Activated gamma-delta T cell treated with anti-CD3 and anti-CD28 coated beads, Interleukin-2, amount 50 U/mL, for 16 hours (primary cell): ENCODE data around the gene ATP5MK.
A peak's percentile ranks its signal among the peaks of the same experiment; 100 is the strongest.
"Not testable (repeated sequence)": the region's sequence is repeated elsewhere in the genome, so short reads cannot be mapped to it uniquely, and the experiment has no call there.

Experiments
- DNase-seq: peaks from one replicate; pipeline ENCODE4 v3.0.0-alpha.2; 2020; ENCODE audit warnings: low read depth

Gene ATP5MK

DNA sequence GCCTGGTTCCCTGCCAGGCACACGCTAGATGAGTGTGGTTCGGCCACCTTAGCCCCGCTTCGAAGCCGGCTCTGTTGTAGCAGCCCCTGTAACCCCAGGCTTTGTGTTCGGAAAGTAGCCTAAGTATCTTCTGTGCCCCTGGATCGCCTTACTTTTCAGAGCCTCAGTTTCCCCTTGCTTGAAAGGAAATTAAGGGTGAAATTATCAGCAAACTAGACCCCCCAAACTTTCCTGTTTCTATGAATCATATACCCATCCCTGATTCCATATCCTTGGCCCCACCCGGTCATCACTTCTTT, 463 bp upstream of the ATP5MK start:
- no peak for DNase-seq

DNA sequence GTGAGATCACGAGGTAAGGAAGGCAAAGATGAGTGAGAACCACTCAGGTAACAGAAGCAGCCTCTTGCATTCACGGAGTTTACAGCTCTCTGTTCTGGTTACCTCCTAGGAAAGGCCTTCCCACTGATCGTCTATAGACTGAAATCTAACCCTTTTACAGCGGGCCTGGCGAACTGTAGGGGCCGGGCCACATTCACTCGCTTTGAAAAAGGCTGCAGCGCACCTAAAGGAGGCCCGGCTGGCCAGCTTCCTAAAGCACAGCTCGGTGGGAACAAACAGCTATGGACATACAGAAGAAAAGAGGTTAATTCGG, 565 bp downstream of the ATP5MK start:
- DNase-seq = no peak

DNA sequence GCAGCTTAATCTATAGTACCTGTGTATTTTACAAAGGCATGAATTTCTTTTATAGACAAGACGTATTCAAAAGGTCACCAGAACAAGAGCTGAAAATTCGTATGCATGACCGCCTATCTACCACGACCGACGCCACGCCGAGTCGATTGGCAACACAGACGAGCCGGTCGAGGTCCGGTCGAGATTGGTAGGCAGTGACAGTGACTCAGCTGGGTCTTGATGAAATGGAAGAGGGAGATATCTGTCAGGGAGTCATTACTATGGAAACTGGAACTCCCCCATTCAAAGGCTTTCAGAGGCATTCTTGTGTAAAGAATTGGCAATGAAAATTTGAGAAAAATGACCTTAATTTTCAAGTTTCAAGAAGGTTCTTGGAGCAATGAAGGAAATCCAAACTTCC, 2.1 kb downstream of the ATP5MK start:
- no peak for DNase-seq

- DNase-seq = no peak
Measured at GRCh38 chr10:103382769-103383168, 13.5 kb downstream of the ATP5MK start.

DNA sequence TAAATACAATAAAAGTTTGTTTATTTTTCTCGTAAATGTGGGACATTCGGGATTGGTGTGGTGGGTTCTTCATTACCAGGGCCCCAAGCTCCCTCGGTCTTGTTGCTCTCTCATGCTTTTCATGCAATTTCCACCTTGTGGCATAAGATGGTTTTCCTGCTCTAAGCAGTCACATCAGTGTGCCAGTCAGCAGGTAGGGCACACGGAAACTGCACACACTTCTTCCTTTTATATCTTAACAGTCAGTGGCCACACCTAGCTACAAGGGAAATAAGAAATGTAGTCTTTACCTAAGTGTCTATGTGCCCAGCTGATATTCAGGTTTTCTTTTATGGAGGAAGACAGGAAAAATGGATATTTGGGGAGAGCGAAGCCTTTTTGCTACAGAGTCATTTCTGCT, 22.0 kb downstream of the ATP5MK start:
- DNase-seq = no peak

DNA sequence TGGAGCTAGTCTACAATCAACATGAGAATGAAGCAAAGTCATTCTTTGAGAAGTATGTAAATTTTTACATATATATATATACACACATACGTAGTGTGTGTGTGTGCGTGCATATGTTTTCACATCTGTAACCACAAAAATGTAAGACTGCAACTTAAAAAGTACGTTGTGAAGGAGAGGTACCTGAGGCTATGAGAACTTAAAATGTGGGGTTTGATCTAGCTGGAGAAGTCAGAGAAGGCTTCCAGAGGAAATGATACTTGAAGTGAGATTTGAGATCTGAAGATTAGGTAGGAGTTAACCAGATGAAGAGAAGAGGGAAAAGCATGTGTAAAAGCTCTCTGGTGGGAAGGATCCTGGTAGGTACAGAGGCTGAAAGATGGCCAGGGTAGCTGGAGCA, 22.7 kb downstream of the ATP5MK start:
- no peak for DNase-seq

GRCh38 chr10:103367782-103368518, 28.3 kb downstream of the ATP5MK start, which contains the start of gene TAF5:
Gene TAF5, plus strand, starts transcription at chr10:103367976. Its CDS starts 14 bp downstream, at chr10:103367990.
- DNase-seq = peak; percentile 85

- no peak for DNase-seq
Measured at GRCh38 chr10:103367379-103367781, 28.9 kb downstream of the ATP5MK start.

GRCh38 chr10:103360791-103361190, 35.5 kb downstream of the ATP5MK start:
- DNase-seq = not testable (repeated sequence)

DNA sequence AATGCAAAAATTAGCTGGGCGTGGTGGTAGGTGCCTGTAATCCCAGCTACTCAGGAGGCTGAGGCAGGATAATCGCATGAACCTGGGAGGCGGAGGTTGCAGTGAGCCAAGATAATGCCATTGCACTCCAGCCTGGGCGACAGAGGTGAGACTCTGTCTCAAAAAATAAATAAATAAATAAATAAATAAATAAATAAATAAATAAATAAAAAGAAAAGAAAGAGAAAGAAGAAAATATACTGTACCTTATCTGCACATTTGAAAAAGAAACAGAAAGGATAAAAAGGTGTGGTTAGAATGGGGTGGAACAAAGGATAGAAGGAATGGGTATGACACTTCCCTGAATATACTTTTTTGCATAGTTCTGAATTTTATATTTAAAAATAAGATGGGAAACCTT, 36.8 kb downstream of the ATP5MK start:
- not testable (repeated sequence) for DNase-seq

- DNase-seq = no peak
Measured at GRCh38 chr10:103355906-103356599, 40.2 kb downstream of the ATP5MK start.

GRCh38 chr10:103354567-103354966, 41.7 kb downstream of the ATP5MK start:
- not testable (repeated sequence) for DNase-seq

DNA sequence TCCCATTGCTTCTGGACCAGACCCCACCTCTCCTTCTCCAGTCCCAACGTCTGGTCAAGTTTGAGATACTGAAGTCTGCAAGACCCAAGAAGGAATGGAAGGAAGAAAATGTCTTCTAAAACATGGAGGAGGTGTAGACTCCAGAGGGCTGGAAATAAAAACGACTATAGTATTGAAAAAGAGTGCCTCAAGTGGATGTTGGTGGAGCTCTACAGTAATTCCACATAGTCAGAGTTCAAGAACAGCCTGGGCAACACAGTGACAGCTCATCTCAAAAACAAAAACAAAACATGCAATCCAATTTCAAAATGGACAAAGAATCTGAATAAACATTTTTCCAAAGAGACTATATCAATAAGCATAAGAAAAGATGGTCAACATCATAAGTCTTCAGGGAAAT, 43.0 kb downstream of the ATP5MK start:
- DNase-seq = no peak

DNA sequence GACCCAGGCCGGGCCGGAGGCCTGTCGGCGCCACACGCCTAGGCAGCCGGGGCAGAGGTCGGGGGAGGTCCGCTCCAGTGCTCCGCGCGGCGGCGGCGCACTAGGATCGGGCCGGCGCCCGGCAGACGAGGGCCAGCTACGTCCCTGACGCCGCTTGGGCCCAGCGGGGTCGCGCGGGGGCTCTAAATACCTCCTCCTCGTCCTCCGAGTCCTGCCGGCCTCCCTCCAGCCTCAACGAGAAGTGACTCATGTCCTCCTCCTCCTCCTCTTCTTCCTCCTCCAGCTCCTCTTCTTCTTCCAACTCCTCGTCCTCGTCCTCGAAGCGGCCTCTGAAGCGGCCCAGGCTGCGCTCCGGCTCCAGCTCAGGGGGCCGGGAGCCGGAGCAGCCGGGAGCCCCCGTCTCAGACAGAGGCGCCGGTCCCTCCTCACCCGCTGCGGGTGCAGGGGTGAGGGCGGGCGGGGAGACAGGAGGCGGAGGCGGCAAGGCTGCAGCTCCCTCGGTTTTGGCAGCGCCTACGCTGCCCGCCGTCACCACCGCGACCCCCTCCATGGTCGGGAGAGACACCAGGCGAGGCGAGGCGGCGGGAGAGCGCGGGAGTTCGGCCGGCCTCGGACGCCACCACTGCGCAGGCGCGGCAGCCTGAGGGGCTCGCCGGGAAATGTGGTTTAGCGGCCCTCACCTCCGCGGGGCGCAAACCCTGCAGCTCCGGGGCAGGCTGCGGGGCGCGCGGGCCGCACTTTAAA, 45.6 kb downstream of the ATP5MK start, which contains the start of gene PCGF6:
Gene PCGF6 (minus strand): TSS at position 624 of the 744 bp plus-strand sequence. CDS start 74 bp downstream, at position 550.
- peak; percentile 55 for DNase-seq

DNA sequence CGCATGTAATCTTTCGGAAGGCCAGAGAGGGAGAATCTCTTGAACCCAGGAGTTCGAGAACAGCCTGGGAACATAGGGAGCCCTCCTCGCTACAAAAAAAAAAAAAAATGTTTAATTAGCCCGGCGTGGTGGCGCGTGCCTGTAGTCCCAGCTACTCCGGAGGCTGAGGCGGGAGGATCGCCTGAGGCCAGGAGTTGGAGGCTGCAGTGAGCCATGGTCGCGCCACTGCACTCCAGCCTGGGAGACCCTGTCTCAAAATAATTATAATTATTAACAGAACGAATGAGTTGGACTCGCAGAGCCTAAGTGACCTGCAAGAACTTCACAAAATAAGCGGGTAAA, 46.1 kb downstream of the ATP5MK start:
- no peak for DNase-seq
